NCI-H1092 (cell line): ENCODE data around the gene PCDHGA1.

Experiments
- DNase-seq: peaks from one replicate; lab custom pipeline; 2025; lab: John Stamatoyannopoulos, UW

PCDHGA1 gene

GRCh38 chr5:141492168-141492885, 162.0 kb downstream of the PCDHGA1 start:
- DNase-seq, result no peak

GRCh38 chr5:141493500-141494422, 163.4 kb downstream of the PCDHGA1 start:
- no peak for DNase-seq

DNA sequence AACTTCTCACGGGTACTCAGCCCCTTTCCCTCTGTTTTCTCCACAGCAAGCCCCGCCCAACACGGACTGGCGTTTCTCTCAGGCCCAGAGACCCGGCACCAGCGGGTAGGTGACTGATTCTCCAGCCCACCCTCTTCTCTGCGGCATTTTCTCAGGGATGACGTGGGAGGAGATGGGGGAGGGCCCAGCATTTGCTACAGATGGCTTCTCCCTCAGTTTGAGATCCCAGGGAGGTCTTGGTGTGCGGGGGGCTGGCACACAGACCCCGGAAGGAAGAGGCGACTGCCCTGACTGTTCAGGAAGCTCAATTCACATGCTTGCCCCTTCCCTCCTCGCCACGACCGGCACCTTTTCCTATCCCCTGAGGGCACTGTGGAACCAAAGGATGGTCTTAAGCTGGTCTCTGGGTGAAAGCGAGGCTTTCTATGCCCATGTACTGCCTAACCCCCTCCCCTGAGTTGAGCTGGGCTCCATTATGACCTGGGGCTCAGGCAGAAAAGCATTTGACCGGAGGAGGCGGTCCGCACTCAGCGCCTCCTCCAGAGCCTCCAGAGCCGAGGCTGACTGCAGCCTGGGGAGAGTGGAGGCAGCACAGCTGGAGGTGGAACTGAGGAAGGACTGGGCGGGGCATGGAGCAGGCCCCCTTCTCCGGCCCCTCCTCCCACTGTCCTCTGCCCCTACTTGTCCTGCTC, 164.6 kb downstream of the PCDHGA1 start:
- no peak for DNase-seq

DNA sequence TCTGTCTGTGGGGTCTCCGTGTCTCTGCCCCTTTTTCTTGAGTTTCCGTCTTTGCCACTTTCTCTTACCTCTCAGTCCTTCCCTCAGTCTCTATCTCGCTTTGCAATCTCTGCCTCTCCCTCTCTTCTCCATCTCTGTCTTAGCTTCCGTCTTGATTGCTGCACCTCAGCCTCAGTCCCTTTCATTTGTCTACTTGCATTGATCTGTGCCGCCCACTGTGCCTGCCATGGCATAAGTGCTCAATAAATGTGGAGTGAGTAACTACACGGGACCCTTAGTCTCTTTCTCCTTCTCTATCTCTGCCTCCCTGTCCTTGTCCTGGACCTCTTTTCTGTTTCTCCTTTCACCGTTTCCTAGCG, 165.1 kb downstream of the PCDHGA1 start:
- no peak for DNase-seq

GRCh38 chr5:141496038-141496437, 165.7 kb downstream of the PCDHGA1 start:
- no peak for DNase-seq

DNA sequence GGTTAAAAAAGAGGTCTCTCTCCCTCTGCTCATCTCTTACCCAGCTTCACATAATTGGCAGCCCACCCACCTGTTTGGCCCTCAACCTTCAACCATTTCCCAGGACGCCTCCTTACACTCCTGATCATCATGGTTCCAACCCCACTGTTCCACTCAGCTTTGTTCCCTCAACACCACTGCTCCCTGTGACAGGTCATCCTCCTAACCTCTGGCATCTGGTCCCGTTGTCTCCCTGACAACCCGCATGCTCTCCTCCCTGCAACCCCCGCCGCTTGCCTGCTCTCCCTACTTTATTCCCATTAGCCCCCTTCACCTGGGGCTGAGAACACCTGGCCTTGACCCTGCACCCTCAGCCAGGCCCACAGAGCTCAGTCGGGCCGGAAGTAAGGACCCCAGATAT, 171.4 kb downstream of the PCDHGA1 start:
- DNase-seq, result no peak

GRCh38 chr5:141503681-141504080, 173.4 kb downstream of the PCDHGA1 start:
- DNase-seq, result no peak

GRCh38 chr5:141504216-141504615, 173.9 kb downstream of the PCDHGA1 start:
- no peak for DNase-seq

- DNase-seq, result no peak
These were observed 176.3 kb downstream of the PCDHGA1 start for GRCh38 chr5:141506381-141507155.

DNA sequence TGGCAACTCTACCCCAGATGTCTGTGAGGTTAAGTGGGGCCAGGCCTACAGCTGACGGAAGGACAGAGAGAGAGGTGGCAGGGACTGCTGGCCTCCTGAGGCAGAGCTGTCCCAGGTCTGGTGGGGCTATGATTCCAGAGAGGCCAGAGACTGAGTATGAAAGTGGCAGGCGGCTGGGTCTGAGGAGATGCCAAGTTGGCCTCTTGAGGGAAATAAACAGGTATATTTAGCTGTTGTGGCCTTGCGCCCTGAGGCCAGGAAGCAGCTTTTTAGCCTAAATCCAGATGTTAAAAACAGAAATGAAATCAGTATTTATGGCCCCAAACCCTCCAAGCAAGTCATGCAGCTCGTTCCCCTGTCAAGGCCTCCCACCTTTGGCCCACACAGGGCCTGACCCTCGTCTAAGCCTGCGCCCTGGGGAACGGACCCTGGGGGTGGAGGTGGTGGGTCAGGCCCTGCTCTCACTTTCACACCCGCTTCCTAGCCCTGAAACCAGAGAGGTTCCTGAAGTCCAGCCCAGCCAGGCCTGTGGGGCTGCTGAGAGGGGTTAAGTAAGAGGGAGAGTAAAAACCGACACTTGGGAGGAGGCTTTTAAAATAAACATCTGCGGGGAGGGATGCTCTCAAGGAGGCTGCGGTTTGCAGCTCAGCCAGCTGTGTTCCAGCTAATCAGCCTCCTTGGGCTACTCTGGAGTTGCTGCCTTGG, 177.2 kb downstream of the PCDHGA1 start:
- no peak for DNase-seq

DNA sequence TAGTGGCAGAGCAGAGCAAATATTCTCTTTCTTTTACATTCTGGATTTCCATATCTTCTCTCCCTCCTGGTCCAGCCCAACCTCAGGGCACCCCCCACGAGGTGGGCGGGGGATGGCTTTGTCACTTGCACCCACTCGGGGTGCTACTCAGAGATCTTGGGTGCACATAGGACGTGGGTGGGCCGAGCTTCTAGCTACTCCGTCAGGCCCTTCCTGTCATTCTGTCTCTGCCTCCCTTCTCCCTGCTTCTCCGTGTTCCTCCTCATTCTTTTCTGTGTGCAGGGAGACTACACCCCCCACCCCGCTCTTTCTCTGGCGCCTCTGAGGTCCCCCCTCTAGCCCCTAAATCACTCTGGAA, 178.1 kb downstream of the PCDHGA1 start:
- no peak for DNase-seq

GRCh38 chr5:141508798-141509611, 178.7 kb downstream of the PCDHGA1 start:
- peak; percentile 28 for DNase-seq

DNA sequence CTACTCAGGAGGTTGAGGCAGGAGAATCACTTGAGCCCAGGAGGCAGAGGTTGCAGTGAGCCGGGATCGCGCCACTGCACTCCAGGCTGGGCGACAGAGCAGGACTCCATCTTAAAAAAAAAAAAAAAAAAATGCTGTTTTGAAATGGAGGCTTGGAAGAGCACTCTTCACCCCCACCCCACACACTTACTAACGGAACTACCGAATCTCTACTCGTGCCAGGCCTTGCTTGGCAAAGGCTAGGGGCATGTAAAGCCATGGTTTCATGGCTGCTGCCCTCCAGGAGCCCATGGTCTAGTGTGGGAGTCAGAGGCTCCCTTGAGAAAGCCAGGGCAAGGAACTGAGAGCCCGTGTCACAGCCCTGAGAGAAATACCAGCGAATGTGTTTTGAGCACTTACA, 179.8 kb downstream of the PCDHGA1 start:
- DNase-seq, result no peak

- no peak for DNase-seq
These were observed 180.7 kb downstream of the PCDHGA1 start for GRCh38 chr5:141510850-141511601.

- no peak for DNase-seq
These were observed 181.5 kb downstream of the PCDHGA1 start for GRCh38 chr5:141511771-141512325.

- DNase-seq, result peak; percentile 56
These were observed 182.1 kb downstream of the PCDHGA1 start for GRCh38 chr5:141512390-141512910.

GRCh38 chr5:141512911-141513626, 182.8 kb downstream of the PCDHGA1 start:
- DNase-seq, result no peak

DNA sequence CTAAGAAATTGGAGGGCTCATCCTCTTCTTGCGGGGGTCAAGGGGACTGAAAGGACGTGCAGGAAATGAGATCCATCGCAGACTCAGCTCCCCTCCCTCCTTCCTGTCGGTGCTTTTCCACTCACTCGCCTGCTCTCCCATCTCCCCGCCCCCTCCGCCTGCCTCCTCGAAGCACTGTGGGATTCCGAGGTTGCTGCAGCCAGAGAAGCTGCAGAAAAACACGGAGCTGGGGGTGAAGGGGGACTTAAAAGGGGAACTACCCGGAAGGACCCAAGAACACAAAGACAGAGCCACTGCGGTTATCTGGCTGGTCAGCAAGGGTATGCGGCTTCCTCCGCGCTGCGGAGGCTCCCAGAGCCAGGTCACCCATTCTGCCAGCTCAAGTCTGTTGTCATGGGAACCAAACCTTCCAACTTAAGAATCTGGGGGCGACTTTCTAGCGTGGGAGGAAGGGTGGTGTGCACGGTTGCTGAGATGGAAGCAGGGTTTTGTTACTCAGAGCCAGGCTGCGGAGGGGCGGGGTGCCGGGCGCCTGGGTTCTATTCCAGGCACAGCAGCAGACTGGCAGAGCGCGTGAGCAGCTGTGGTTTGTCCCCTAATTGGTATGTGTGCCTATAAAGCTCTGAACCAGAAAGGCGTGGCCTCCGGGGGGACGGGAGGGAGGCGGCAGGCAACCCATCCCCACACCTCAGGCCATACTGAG, 183.5 kb downstream of the PCDHGA1 start:
- peak; percentile 23 for DNase-seq
